Liver (tissue), 5 donors: ENCODE measurements around the gene WIZ. TPM values are rescaled to one million over a fixed set of nuclear protein-coding genes. Genes with fewer than 3 reads are reported as not detected.

Source experiments
- polyA plus RNA-seq, 2 donors: library from polyadenylated mRNA; stranded (reverse) in 1 of 2; unstranded in 1 of 2; fragments of 200-250 nt in 1 of 2; fragments of >200 nt in 1 of 2; fragmentation: Nextera tagmentation in 1 of 2; extraction: Ambion mirVana in 1 of 2; gene quantifications; one replicate each; pipeline versions ENCODE4 v1.2.1 to v1.2.3, GENCODE V29; 2013 to 2015
- small RNA-seq: library from RNA; depleted of rRNA; stranded (forward); fragments of <200 nt; gene quantifications from one replicate; pipeline ENCODE3, GENCODE V24; 2014
- total RNA-seq, 2 donors: library from RNA; depleted of rRNA; stranded (reverse); fragments of >200 nt; gene quantifications; one replicate each; pipeline ENCODE4 v1.2.3, GENCODE V29; 2014
- donor health status: healthy.
- donor health status: healthy.
- donor health status: healthy.

WIZ gene
- total and polyA plus RNA-seq, 4 donors, result 3.8 to 12.7 (median 8.6) TPM

Small RNAs within 50 kb of the gene (small RNA-seq; reads per million reads assigned to genes)
- gene MIR1470, result not detected

Other genes starting within 250 kb of the WIZ start
- 1 to 10 TPM; 3.6 to 3.7 TPM for gene NOTCH3, start 249.0 kb downstream of the WIZ start, total RNA-seq
- gene NOTCH3, start 249.0 kb downstream of the WIZ start, polyA plus RNA-seq, result 1 to 10 TPM in 1 of 2 donors, under 1 TPM in 1; 0.49 to 2.2 TPM
- gene EPHX3, start 217.5 kb downstream of the WIZ start, total RNA-seq, result under 1 TPM in 1 of 2 donors, not detected in 1; 0.25 TPM
- gene EPHX3, start 217.5 kb downstream of the WIZ start, polyA plus RNA-seq, result under 1 TPM; 0.17 to 0.21 TPM
- 10 to 100 TPM; 20.2 to 20.7 TPM for gene BRD4, start 117.4 kb downstream of the WIZ start, total RNA-seq
- gene BRD4, start 117.4 kb downstream of the WIZ start, polyA plus RNA-seq, result 10 to 100 TPM; 13.6 to 25.8 TPM
- 10 to 100 TPM; 12.0 to 12.4 TPM for gene AKAP8, start 70.2 kb downstream of the WIZ start, total RNA-seq
- gene AKAP8, start 70.2 kb downstream of the WIZ start, polyA plus RNA-seq, result 1 to 10 TPM; 7.5 to 7.7 TPM
- gene AKAP8L, start 31.0 kb downstream of the WIZ start, total RNA-seq, result 10 to 100 TPM; 65.3 to 67.1 TPM
- gene AKAP8L, start 31.0 kb downstream of the WIZ start, polyA plus RNA-seq, result 10 to 100 TPM; 16.4 to 20.5 TPM
- 1 to 10 TPM; 1.3 to 1.5 TPM for gene RASAL3, start 14.6 kb upstream of the WIZ start, total RNA-seq
- gene RASAL3, start 14.6 kb upstream of the WIZ start, polyA plus RNA-seq, result under 1 TPM; 0.76 to 0.91 TPM
- gene PGLYRP2, start 29.5 kb upstream of the WIZ start, total RNA-seq, result 10 to 100 TPM in 1 of 2 donors, 1 to 10 TPM in 1; 9.9 to 68.5 TPM
- 100 to 1,000 TPM; 116 to 134 TPM for gene PGLYRP2, start 29.5 kb upstream of the WIZ start, polyA plus RNA-seq
- gene CYP4F22, start 58.6 kb upstream of the WIZ start, total RNA-seq, result 1 to 10 TPM in 1 of 2 donors, under 1 TPM in 1; 0.42 to 2.1 TPM
- gene CYP4F22, start 58.6 kb upstream of the WIZ start, polyA plus RNA-seq, result 1 to 10 TPM; 1.7 to 3.9 TPM
- not detected for gene CYP4F8, start 165.3 kb upstream of the WIZ start, total RNA-seq
- not detected for gene CYP4F8, start 165.3 kb upstream of the WIZ start, polyA plus RNA-seq
- gene CYP4F3, start 190.9 kb upstream of the WIZ start, total RNA-seq, result 100 to 1,000 TPM in 1 of 2 donors, 10 to 100 TPM in 1; 58.4 to 168 TPM
- gene CYP4F3, start 190.9 kb upstream of the WIZ start, polyA plus RNA-seq, result 100 to 1,000 TPM; 119 to 137 TPM
- 10 to 100 TPM; 19.0 to 31.0 TPM for gene CYP4F12, start 223.1 kb upstream of the WIZ start, total RNA-seq
- 10 to 100 TPM; 14.6 to 64.0 TPM for gene CYP4F12, start 223.1 kb upstream of the WIZ start, polyA plus RNA-seq